WTC11 (cell line): ENCODE data around the gene B3GAT3.

Experiments used
- ATF3 ChIP-seq: sonication (generic); formaldehyde crosslinking; conservative IDR thresholded peaks from 2 replicates; pipeline ENCODE4 v1.8.1; 2022; ENCODE audit warnings: mild to moderate bottlenecking, missing genetic modification reagents
- CREB1 ChIP-seq: sonication (generic); formaldehyde crosslinking; IDR thresholded peaks from 2 replicates; pipeline ENCODE4 v1.8.0; 2023; ENCODE audit warnings: mild to moderate bottlenecking, missing genetic modification reagents
- CTCF ChIP-seq: fragments of 200-600 bp; IDR thresholded peaks from 2 replicates; pipeline ENCODE4 v1.8.0; 2022; ENCODE audit warnings: antibody characterized with exemption
- GRHL2 ChIP-seq: fragments of 250-450 bp; sonication (Bioruptor Pico); IDR thresholded peaks from 2 replicates; pipeline ENCODE4 v1.8.0; 2022; ENCODE audit warnings: mild to moderate bottlenecking, moderate library complexity; ENCODE audit not compliant: insufficient replicate concordance, severe bottlenecking
- JAZF1 ChIP-seq: fragments of 250-450 bp; sonication (Bioruptor Pico); IDR thresholded peaks from 2 replicates; pipeline ENCODE4 v1.9.0; 2021; ENCODE audit warnings: moderate library complexity, mild to moderate bottlenecking, inconsistent platforms
- KAT7 ChIP-seq: sonication (generic); formaldehyde crosslinking; IDR thresholded peaks from 2 replicates; pipeline ENCODE4 v1.8.1; 2023; ENCODE audit warnings: missing genetic modification reagents, mild to moderate bottlenecking, borderline replicate concordance
- MAX ChIP-seq: sonication (generic); formaldehyde crosslinking; IDR thresholded peaks from 2 replicates; pipeline ENCODE4 v1.8.0; 2022; ENCODE audit warnings: mild to moderate bottlenecking, missing genetic modification reagents
- RELA ChIP-seq: sonication (generic); formaldehyde crosslinking; IDR thresholded peaks from 2 replicates; pipeline ENCODE4 v1.8.1; 2022; ENCODE audit warnings: missing genetic modification reagents, mild to moderate bottlenecking, borderline replicate concordance
- SOX15 ChIP-seq: fragments of 250-450 bp; sonication (Bioruptor Pico); IDR thresholded peaks from 2 replicates; pipeline ENCODE4 v1.9.0; 2021; ENCODE audit warnings: mild to moderate bottlenecking
- ZNF219 ChIP-seq: sonication (generic); formaldehyde crosslinking; IDR thresholded peaks from 2 replicates; pipeline ENCODE4 v1.8.0; 2023; ENCODE audit warnings: missing genetic modification reagents, mild to moderate bottlenecking, borderline replicate concordance
- ZNF416 ChIP-seq: fragments of 250-450 bp; sonication (Bioruptor Pico); IDR thresholded peaks from 2 replicates; pipeline ENCODE4 v1.9.0; 2021; ENCODE audit warnings: mild to moderate bottlenecking, inconsistent platforms
- ZSCAN18 ChIP-seq: fragments of 250-450 bp; sonication (Bioruptor Pico); IDR thresholded peaks from 2 replicates; pipeline ENCODE4 v2.1.2; 2022; ENCODE audit warnings: mild to moderate bottlenecking, moderate library complexity

- no peak for TF ChIP-seq ZNF219
- no peak for TF ChIP-seq CTCF
- TF ChIP-seq RELA (CRISPR knock-in tag): no peak
- no peak for TF ChIP-seq KAT7
- TF ChIP-seq GRHL2 (CRISPR knock-in tag): no peak
- TF ChIP-seq ATF3 (CRISPR knock-in tag): no peak
- TF ChIP-seq MAX (CRISPR knock-in tag): no peak
- no peak for TF ChIP-seq JAZF1
- TF ChIP-seq SOX15 (CRISPR knock-in tag): no peak
- no peak for TF ChIP-seq CREB1
- no peak for TF ChIP-seq ZSCAN18 (CRISPR knock-in tag)
- TF ChIP-seq ZNF416: no peak
Measured at GRCh38 chr11:62621027-62621566, 689 bp downstream of the B3GAT3 start.
